Muscle layer of colon (tissue), 2 donors: ENCODE results near the gene BPGM.

Experiments used
- H3K27ac ChIP-seq: one replicate; pipeline ENCODE4 v1.7.0; 2013; ENCODE audit warnings: low read depth, mild to moderate bottlenecking, low read length, moderate library complexity
- H3K27me3 ChIP-seq, 2 donors: one replicate each; pipeline ENCODE4 v1.7.0; 2013; ENCODE audit warnings: low read length in 2 of 2, mild to moderate bottlenecking in 2 of 2; ENCODE audit not compliant: insufficient read depth in 2 of 2, control insufficient read depth in 1 of 2
- H3K36me3 ChIP-seq: one replicate; pipeline ENCODE4 v1.7.0; 2013; ENCODE audit warnings: mild to moderate bottlenecking, low read length; ENCODE audit not compliant: insufficient read depth
- H3K4me1 ChIP-seq: one replicate; pipeline ENCODE4 v1.7.0; 2013; ENCODE audit warnings: mild to moderate bottlenecking, low read length; ENCODE audit not compliant: insufficient read depth
- H3K4me3 ChIP-seq, 2 donors: one replicate each; pipeline ENCODE4 v1.7.0; 2013; ENCODE audit warnings: low read length in 2 of 2, low read depth in 1 of 2, mild to moderate bottlenecking in 1 of 2, moderate library complexity in 1 of 2
- H3K9ac ChIP-seq: one replicate; pipeline ENCODE4 v1.7.0; 2013; ENCODE audit warnings: low read length
- H3K9me3 ChIP-seq: one replicate; pipeline ENCODE4 v1.7.0; 2013; ENCODE audit warnings: mild to moderate bottlenecking, low read length
- donor health status: abdominal sarcoma.
- donor health status: Adenocarcinoma of cecum.

BPGM gene

GRCh38 chr7:134691546-134692343 is 45.1 kb downstream of the BPGM start:
- Histone ChIP-seq H3K36me3 (no peaks in the 10 kb centered on the region), H3K4me3 (no peak overlapping the region), H3K9ac (no peak overlapping the region), H3K4me1 (peaks cover 22% of the 10 kb centered on the region), H3K27me3 (no peaks in the 10 kb centered on the region), H3K9me3 (no peaks in the 10 kb centered on the region), H3K27ac (no peak overlapping the region)

- H3K4me1 ChIP-seq = peaks cover 22% of the 10 kb centered on the region
- H3K9me3 ChIP-seq = no peaks in the 10 kb centered on the region
- H3K36me3 ChIP-seq = no peaks in the 10 kb centered on the region
- no peak overlapping the region for H3K27ac ChIP-seq
- no peak overlapping the region for H3K4me3 ChIP-seq
- H3K9ac ChIP-seq = no peak overlapping the region
- no peaks in the 10 kb centered on the region for H3K27me3 ChIP-seq
These were observed 45.7 kb downstream of the BPGM start for GRCh38 chr7:134692344-134692705.

GRCh38 chr7:134693256-134693655 is 46.6 kb downstream of the BPGM start:
- no peaks in the 10 kb centered on the region for H3K9me3 ChIP-seq
- no peak overlapping the region for H3K27ac ChIP-seq
- H3K36me3 ChIP-seq = no peaks in the 10 kb centered on the region
- H3K4me3 ChIP-seq = no peak overlapping the region
- no peak overlapping the region for H3K9ac ChIP-seq
- peaks cover 22% of the 10 kb centered on the region for H3K4me1 ChIP-seq
- no peaks in the 10 kb centered on the region for H3K27me3 ChIP-seq

- Histone ChIP-seq H3K36me3 (no peaks in the 10 kb centered on the region), H3K9ac (no peak overlapping the region), H3K27me3 (no peaks in the 10 kb centered on the region), H3K4me1 (peaks cover 17% of the 10 kb centered on the region), H3K9me3 (no peaks in the 10 kb centered on the region), H3K4me3 (no peak overlapping the region), H3K27ac (no peak overlapping the region)
These were observed 47.6 kb downstream of the BPGM start for GRCh38 chr7:134694299-134694698.

GRCh38 chr7:134694767-134695166 is 48.1 kb downstream of the BPGM start:
- no peaks in the 10 kb centered on the region for H3K36me3 ChIP-seq
- H3K27me3 ChIP-seq = no peaks in the 10 kb centered on the region
- H3K27ac ChIP-seq = no peak overlapping the region
- no peak overlapping the region for H3K4me3 ChIP-seq
- H3K9ac ChIP-seq = no peak overlapping the region
- peaks cover 15% of the 10 kb centered on the region for H3K4me1 ChIP-seq
- no peaks in the 10 kb centered on the region for H3K9me3 ChIP-seq

- Histone ChIP-seq H3K36me3 (no peaks in the 10 kb centered on the region), H3K4me3 (no peak overlapping the region), H3K27me3 (no peaks in the 10 kb centered on the region), H3K27ac (no peak overlapping the region), H3K9me3 (no peaks in the 10 kb centered on the region), H3K4me1 (peaks cover 12% of the 10 kb centered on the region), H3K9ac (no peak overlapping the region)
These were observed 48.7 kb downstream of the BPGM start for GRCh38 chr7:134695321-134695860.

GRCh38 chr7:134696261-134696660 is 49.6 kb downstream of the BPGM start:
- Histone ChIP-seq H3K9ac (no peak overlapping the region), H3K27ac (no peak overlapping the region), H3K27me3 (no peaks in the 10 kb centered on the region), H3K4me1 (peaks cover 3% of the 10 kb centered on the region), H3K36me3 (no peaks in the 10 kb centered on the region), H3K4me3 (no peak overlapping the region), H3K9me3 (no peaks in the 10 kb centered on the region)

GRCh38 chr7:134697205-134697886 is 50.7 kb downstream of the BPGM start:
- H3K36me3 ChIP-seq = no peaks in the 10 kb centered on the region
- no peaks in the 10 kb centered on the region for H3K27me3 ChIP-seq
- H3K9me3 ChIP-seq = no peaks in the 10 kb centered on the region
- no peak overlapping the region for H3K4me3 ChIP-seq
- H3K27ac ChIP-seq = no peak overlapping the region
- no peaks in the 10 kb centered on the region for H3K4me1 ChIP-seq
- no peak overlapping the region for H3K9ac ChIP-seq

GRCh38 chr7:134698481-134698880 is 51.8 kb downstream of the BPGM start:
- H3K4me1 ChIP-seq = peaks cover 1% of the 10 kb centered on the region
- H3K9ac ChIP-seq = no peak overlapping the region
- no peak overlapping the region for H3K27ac ChIP-seq

GRCh38 chr7:134699021-134699818 is 52.6 kb downstream of the BPGM start:
- H3K36me3 ChIP-seq = no peaks in the 10 kb centered on the region

More at GRCh38 chr7:134698481-134698880, 51.8 kb downstream of the BPGM start:
- Histone ChIP-seq H3K4me3 (no peak overlapping the region), H3K36me3 (no peaks in the 10 kb centered on the region), H3K27me3 (no peaks in the 10 kb centered on the region), H3K9me3 (no peaks in the 10 kb centered on the region)

GRCh38 chr7:134699899-134700298 is 53.2 kb downstream of the BPGM start:
- no peaks in the 10 kb centered on the region for H3K36me3 ChIP-seq
- no peaks in the 10 kb centered on the region for H3K9me3 ChIP-seq
- peaks cover 11% of the 10 kb centered on the region for H3K4me1 ChIP-seq
- no peaks in the 10 kb centered on the region for H3K27me3 ChIP-seq
- no peak overlapping the region for H3K27ac ChIP-seq
- H3K4me3 ChIP-seq = no peak overlapping the region
- no peak overlapping the region for H3K9ac ChIP-seq

More at GRCh38 chr7:134699021-134699818, 52.6 kb downstream of the BPGM start:
- H3K27me3 ChIP-seq = no peaks in the 10 kb centered on the region
- H3K9ac ChIP-seq = no peak overlapping the region
- peaks cover 9% of the 10 kb centered on the region for H3K4me1 ChIP-seq
- no peak overlapping the region for H3K27ac ChIP-seq
- H3K4me3 ChIP-seq = no peak overlapping the region
- H3K9me3 ChIP-seq = no peaks in the 10 kb centered on the region
